NCI-H82 (cell line): ENCODE data around the gene SEMA3G.

Experiments
- DNase-seq: peaks from one replicate; lab custom pipeline; 2025; lab: John Stamatoyannopoulos, UW

Gene SEMA3G

GRCh38 chr3:52453496-52454249 is 8.8 kb upstream of the SEMA3G start, which contains the start of gene TNNC1:
TNNC1 (minus strand) TSS chr3:52454041; CDS start chr3:52454015, 26 bp downstream.
- DNase-seq, result peak; percentile 15

- DNase-seq, result no peak
Measured at GRCh38 chr3:52452570-52453221, 7.8 kb upstream of the SEMA3G start.

GRCh38 chr3:52452126-52452525 is 7.2 kb upstream of the SEMA3G start:
- DNase-seq, result no peak

DNA sequence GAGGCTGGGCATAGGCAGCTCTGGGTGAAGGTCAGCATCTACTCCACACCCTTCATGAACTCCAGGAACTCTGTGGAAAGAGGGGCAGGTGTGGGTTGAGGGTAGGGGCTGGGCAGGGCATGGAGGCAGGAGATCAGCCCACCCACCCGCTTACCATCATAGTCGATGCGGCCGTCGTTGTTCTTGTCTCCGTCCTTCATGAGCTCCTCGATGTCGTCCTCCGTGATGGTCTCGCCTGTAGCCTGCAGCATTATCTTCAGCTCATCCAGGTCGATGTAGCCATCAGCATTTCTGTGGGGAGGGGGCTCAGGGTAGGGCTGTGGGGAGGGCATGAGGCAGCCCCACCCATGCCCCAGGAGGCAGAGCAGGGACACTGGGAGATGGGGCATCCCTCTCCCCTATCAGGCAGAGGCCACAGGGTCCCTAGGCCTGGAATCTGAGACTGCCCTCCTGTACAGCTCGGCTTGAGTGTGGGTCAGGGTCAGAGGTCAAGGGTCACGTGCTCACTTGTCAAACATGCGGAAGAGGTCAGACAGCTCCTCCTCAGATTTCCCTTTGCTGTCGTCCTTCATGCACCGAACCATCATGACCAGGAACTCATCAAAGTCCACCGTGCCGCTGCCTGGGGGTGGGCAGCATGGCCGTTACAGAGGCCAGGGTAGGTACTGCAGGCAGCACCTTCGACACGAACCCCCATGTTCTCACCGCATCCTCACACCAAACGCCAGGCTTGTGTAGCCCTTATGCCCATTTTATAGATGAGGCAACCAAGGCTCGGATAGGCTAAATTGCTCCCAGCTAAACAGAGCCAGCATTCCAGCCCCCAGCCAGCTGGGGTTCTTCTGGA is 6.6 kb upstream of the SEMA3G start:
- no peak for DNase-seq

DNA sequence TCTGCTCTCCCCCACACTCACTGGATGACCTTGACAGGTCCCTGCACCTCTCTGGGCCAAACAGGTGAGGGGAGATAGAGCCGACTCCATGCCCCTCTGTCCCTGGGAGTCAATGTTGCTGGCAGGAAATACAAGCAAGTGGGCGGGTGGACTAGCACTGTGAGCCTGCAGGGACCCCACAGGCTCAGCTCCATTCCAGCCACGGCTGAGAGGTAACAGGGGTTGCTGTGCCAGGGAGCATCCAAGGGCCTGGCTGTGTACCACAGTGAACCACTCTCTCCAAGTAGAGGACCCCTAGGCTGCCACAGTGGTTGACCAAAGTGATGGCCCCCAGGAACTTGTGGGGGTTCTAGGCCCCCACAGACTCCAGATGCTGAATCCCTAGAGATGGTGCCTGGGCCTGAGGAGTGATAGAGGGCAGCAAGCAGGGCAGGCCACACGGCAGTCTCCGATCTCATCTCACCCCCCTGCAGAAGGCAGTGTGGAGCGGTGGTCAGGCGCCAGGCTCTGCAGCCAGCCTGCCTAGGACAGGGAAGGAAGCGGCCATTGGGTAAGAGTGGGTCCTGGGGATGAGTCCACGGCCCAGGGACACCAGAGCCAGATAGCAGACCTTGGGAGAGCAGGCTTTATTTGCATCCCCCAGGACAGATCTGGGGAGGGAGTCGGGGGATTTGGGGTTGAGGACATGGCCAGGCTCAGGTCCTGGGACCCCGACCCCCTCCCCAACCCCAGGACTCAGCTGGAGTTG is 5.8 kb upstream of the SEMA3G start:
- no peak for DNase-seq

GRCh38 chr3:52447512-52448355 is 2.8 kb upstream of the SEMA3G start:
- no peak for DNase-seq

GRCh38 chr3:52446631-52447511 is 2.0 kb upstream of the SEMA3G start:
- DNase-seq, result peak; percentile 84

GRCh38 chr3:52446042-52446441 is 1.1 kb upstream of the SEMA3G start:
- DNase-seq, result no peak

GRCh38 chr3:52443791-52444687 is 864 bp downstream of the SEMA3G start:
- peak; percentile 64 for DNase-seq

- DNase-seq, result no peak
Measured at GRCh38 chr3:52443268-52443610, 1.7 kb downstream of the SEMA3G start.

GRCh38 chr3:52442409-52443267 is 2.3 kb downstream of the SEMA3G start:
- DNase-seq, result no peak

- DNase-seq, result no peak
Measured at GRCh38 chr3:52441772-52442332, 3.1 kb downstream of the SEMA3G start.

- no peak for DNase-seq
Measured at GRCh38 chr3:52441091-52441771, 3.7 kb downstream of the SEMA3G start.

DNA sequence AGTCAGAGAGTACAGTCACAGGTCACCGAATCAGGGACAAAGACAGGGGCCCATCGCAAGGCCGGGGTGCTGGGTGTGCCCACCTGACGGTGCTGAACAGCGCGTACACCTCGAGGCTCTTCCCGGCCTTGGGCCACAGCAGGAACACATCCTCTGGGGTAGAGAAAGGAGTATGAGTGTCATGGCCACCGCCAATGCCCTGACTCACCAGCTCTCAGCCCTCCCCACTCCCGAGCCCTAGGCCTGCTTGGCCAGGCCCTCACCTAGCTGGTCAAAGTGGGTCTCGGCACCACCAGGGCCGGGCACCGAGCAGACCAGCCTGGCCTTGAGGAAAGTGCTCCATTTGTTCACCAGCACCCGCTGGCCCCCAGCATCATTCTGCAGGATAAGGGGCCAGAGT is 4.2 kb downstream of the SEMA3G start:
- DNase-seq, result no peak

- DNase-seq, result no peak
Measured at GRCh38 chr3:52440249-52440551, 4.7 kb downstream of the SEMA3G start.

DNA sequence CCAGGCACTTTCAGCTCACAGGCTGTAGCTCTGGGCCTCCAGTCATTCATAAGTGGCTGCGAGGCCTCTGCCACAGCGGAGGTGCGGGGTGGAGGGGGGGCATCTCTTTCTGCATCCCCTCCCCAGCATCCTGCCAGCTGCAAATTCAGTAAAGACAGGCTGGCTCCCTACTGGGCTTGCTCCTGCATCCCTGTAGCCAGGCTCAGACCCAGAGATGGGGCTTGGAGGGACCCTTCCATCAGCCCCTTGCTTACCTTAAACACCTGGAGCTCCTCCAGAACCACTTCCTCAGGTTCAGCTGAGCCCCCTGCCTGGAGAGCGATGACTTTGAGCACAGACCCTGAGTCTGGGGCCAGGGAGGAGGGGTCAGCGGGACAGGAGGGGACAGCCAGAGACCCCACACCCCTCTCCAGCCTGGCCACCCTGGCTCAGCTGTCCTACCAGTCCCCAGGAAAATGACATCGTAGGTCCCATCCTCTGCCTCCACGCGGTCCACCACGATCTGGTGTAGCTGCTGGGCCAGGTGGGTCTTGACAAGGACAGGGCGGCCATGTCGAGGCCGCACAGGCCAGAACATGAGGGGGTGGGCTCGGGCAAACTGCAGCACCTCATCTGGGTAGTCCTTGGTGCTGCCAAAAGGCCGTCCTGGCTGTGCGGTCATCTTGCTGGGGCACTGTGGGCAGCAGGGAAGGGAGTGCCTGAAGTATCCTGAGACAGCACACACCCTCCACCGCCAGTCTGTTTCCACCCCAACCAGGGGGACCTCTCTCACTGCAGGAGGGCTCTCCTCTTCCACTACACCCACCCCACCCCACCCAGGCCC is 5.3 kb downstream of the SEMA3G start:
- DNase-seq, result no peak
